Natural killer cell (primary cell): ENCODE measurements around the gene CDH16. TPM values are rescaled to one million over a fixed set of nuclear protein-coding genes. Genes with fewer than 3 reads are reported as not detected.
A peak's percentile ranks its signal among the peaks of the same experiment; 100 is the strongest.
"Not testable (repeated sequence)": the region's sequence is repeated elsewhere in the genome, so short reads cannot be mapped to it uniquely, and the experiment has no call there.

Experiments used
- ATAC-seq, 3 donors: fragments of 150-1000 bp in 2 of 3; fragments of 200-7000 bp in 1 of 3; cut with Tn5 transposase; 1 replicate in 1 of 3; 2 replicates in 2 of 3; pipeline ENCODE4 v1.10.0; 2021; ENCODE audit warnings: mild to moderate bottlenecking in 2 of 3, moderate library complexity in 2 of 3
- DNase-seq, 2 donors: peaks; one replicate each; pipeline versions ENCODE4 v3.0.0 to v3.0.0-alpha.2; 2013 to 2021; ENCODE audit warnings: mixed read lengths in 1 of 2
- H3K27ac ChIP-seq: one replicate; pipeline ENCODE4 v1.5.1; 2013; ENCODE audit warnings: mild to moderate bottlenecking, low read length
- H3K27me3 ChIP-seq: one replicate; pipeline ENCODE4 v1.6.1; 2013; ENCODE audit warnings: low read length; ENCODE audit not compliant: control insufficient read depth, insufficient read depth
- H3K36me3 ChIP-seq: one replicate; pipeline ENCODE4 v1.6.1; 2013; ENCODE audit warnings: low read length; ENCODE audit not compliant: control insufficient read depth, insufficient read depth
- H3K4me1 ChIP-seq: one replicate; pipeline ENCODE4 v1.6.1; 2013; ENCODE audit warnings: low read length; ENCODE audit not compliant: control insufficient read depth, insufficient read depth
- H3K4me3 ChIP-seq: one replicate; pipeline ENCODE4 v1.5.1; 2013; ENCODE audit warnings: low read length
- H3K9me3 ChIP-seq: one replicate; pipeline ENCODE4 v1.6.1; 2013; ENCODE audit warnings: low read length; ENCODE audit not compliant: control insufficient read depth, insufficient read depth
- H3K27ac Mint-ChIP-seq, 2 donors: one replicate each; pipeline ENCODE4 v1.8.0; 2022; ENCODE audit warnings: mild to moderate bottlenecking in 2 of 2, mixed read lengths in 2 of 2, moderate library complexity in 1 of 2
- H3K27me3 Mint-ChIP-seq, 2 donors: one replicate each; pipeline ENCODE4 v1.8.0; 2022; ENCODE audit warnings: low read depth in 2 of 2, mixed read lengths in 2 of 2
- H3K36me3 Mint-ChIP-seq: one replicate; pipeline ENCODE4 v1.8.0; 2022; ENCODE audit warnings: mixed read lengths
- H3K4me1 Mint-ChIP-seq, 2 donors: one replicate each; pipeline ENCODE4 v1.8.0; 2022; ENCODE audit warnings: mixed read lengths in 2 of 2
- H3K4me3 Mint-ChIP-seq: one replicate; pipeline ENCODE4 v1.8.0; 2022; ENCODE audit warnings: mild to moderate bottlenecking, moderate library complexity, mixed read lengths
- H3K9me3 Mint-ChIP-seq, 2 donors: one replicate each; pipeline ENCODE4 v1.8.0; 2022; ENCODE audit warnings: mixed read lengths in 2 of 2
- CTCF ChIP-seq: fragments of 200-600 bp; IDR thresholded peaks from one replicate; pipeline ENCODE4 v1.8.0; 2022; ENCODE audit warnings: antibody characterized with exemption
- WGBS: methylation state at CpG from one replicate; pipeline ENCODE4 v1.1.7; 2013; ENCODE audit warnings: missing lambda C conversion rate; ENCODE audit not compliant: insufficient coverage; 5-methylcytosine and 5-hydroxymethylcytosine counted together
- intact Hi-C: fragments of 100-400 bp; cut with micrococcal nuclease; formaldehyde crosslinking; loops from one replicate; pipeline ENCODE4 v1.14.2; 2022
- total RNA-seq, 4 donors: library from RNA; stranded (reverse); fragments of 120-200 nt in 1 of 4; gene quantifications; one replicate each; pipeline versions ENCODE4 v1.2.3 to v1.2.4, GENCODE V29; 2013 to 2022

Gene CDH16
- total RNA-seq, 3 donors from 2014 or later (not counting 1 experiment from before 2014, with no cell fraction given): not detected

GRCh38 chr16:66872559-66872942 is 46.1 kb downstream of the CDH16 start:
- intact Hi-C loops: loop anchor here (5.0 to 10.0 kb wide), 2 partner anchors 145 to 268 kb away; partner anchors contain the start of gene CMTM3
- H3K4me1 Mint-ChIP-seq: peaks cover 24 to 41% of the 10 kb centered on the region in 2 donors
- 39% methylated on average over 4 of the region's 4 CpGs for WGBS
- peak overlapping the region; percentile 88 to 94 for H3K27ac Mint-ChIP-seq
- Histone ChIP-seq H3K27ac (peak overlapping the region; percentile 54), H3K27me3 (no peaks in the 10 kb centered on the region), H3K4me3 (peak overlapping the region; percentile 39), H3K36me3 (no peaks in the 10 kb centered on the region), H3K9me3 (no peaks in the 10 kb centered on the region), H3K4me1 (peaks cover 39% of the 10 kb centered on the region)
- no peaks in the 10 kb centered on the region for H3K36me3 Mint-ChIP-seq
- H3K4me3 Mint-ChIP-seq: peak overlapping the region; percentile 96
- no peak for ATAC-seq
- no peaks in the 10 kb centered on the region for H3K9me3 Mint-ChIP-seq
- no peaks in the 10 kb centered on the region for H3K27me3 Mint-ChIP-seq
- DNase-seq: no peak
- no peak for TF ChIP-seq CTCF

DNA sequence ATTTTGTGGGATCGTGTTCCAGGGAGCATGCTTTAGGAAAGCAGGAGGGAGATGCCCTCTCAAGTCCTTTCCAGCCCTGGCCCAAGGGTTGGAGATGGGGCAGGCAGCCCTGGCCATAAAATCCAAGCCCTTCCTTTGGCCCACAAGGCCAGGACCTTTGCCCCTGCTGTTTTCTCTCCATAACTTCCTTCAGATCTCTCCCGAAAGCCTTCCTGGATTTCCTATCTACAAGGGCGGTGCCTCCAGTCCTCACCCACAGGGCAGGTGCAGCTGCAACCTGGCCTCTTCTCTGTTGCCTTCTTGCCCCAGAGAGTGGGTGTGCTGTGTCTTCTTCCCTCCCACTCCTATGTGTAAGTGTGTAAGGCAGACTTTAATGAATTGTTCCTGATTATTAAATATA is 46.8 kb downstream of the CDH16 start:
- no peak for TF ChIP-seq CTCF
- Mint-ChIP-seq H3K4me3 (peak overlapping the region; percentile 54), H3K27ac (peak overlapping the region; percentile 51 to 94), H3K9me3 (no peaks in the 10 kb centered on the region), H3K27me3 (no peaks in the 10 kb centered on the region), H3K36me3 (no peaks in the 10 kb centered on the region), H3K4me1 (peaks cover 25 to 42% of the 10 kb centered on the region in 2 donors)
- no peak for DNase-seq
- Histone ChIP-seq H3K4me3 (no peak overlapping the region), H3K27me3 (no peaks in the 10 kb centered on the region), H3K27ac (no peak overlapping the region), H3K4me1 (peaks cover 39% of the 10 kb centered on the region), H3K36me3 (no peaks in the 10 kb centered on the region), H3K9me3 (no peaks in the 10 kb centered on the region)
- intact Hi-C loops: loop anchor here (5.0 to 10.0 kb wide), 2 partner anchors 145 to 267 kb away; partner anchors contain the start of gene CMTM3
- no peak for ATAC-seq
- 92% methylated on average over 3 of the region's 3 CpGs for WGBS

DNA sequence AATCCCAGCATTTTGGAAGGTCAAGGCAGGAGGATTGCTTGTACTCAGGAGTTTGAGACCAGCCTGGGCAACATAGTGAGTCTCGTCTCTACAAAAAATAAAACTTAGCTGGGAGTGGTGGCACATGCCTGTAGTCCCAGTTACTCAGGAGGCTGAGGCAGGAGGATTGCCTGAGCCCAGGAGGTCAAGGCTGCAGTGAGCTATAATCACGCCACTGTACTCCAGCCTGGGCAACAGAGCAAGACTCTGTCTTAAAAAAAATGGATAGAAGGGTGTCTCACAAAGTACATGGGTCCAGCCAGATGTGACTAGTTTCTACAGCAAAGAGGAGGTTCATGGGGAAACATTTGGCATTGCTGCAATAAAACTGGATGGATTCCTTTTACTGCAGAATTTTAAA is 47.3 kb downstream of the CDH16 start:
- not testable (repeated sequence) for DNase-seq, H3K27me3 Mint-ChIP-seq, H3K27ac ChIP-seq, H3K36me3 ChIP-seq, H3K27me3 ChIP-seq, H3K36me3 Mint-ChIP-seq, ATAC-seq, H3K9me3 ChIP-seq, H3K4me3 ChIP-seq, H3K9me3 Mint-ChIP-seq
- intact Hi-C loops: loop anchor here (5.0 to 10.0 kb wide), 2 partner anchors 144 to 267 kb away; partner anchors contain the start of gene CMTM3
- H3K4me3 Mint-ChIP-seq: peak overlapping the region; percentile 19
- peaks cover 25 to 42% of the 10 kb centered on the region in 2 donors for H3K4me1 Mint-ChIP-seq
- WGBS: 95% methylated on average over 2 of the region's 2 CpGs
- H3K27ac Mint-ChIP-seq: peak overlapping the region in 1 of 2 donors; percentile 51
- peaks cover 39% of the 10 kb centered on the region for H3K4me1 ChIP-seq

GRCh38 chr16:66869424-66869823 is 49.3 kb downstream of the CDH16 start:
- Histone ChIP-seq H3K27ac (no peak overlapping the region), H3K4me1 (peaks cover 29% of the 10 kb centered on the region), H3K36me3 (no peaks in the 10 kb centered on the region), H3K4me3 (no peak overlapping the region), H3K27me3 (no peaks in the 10 kb centered on the region), H3K9me3 (no peaks in the 10 kb centered on the region)
- WGBS: 92% methylated on average over 1 of the region's 1 CpG
- Mint-ChIP-seq H3K4me1 (peaks cover 23 to 39% of the 10 kb centered on the region in 2 donors), H3K27me3 (no peaks in the 10 kb centered on the region), H3K27ac (no peak overlapping the region), H3K36me3 (no peaks in the 10 kb centered on the region), H3K4me3 (no peak overlapping the region), H3K9me3 (no peaks in the 10 kb centered on the region)
- intact Hi-C loops: no loop called here
- ATAC-seq: no peak
- TF ChIP-seq CTCF: no peak
- DNase-seq: no peak
